GM12891 (cell line): ENCODE data around the gene PHF23.

Experiments
- DNase-seq: peaks from one replicate; pipeline ENCODE4 v3.0.0; 2011; ENCODE audit warnings: low spot score; ENCODE audit not compliant: insufficient read length
- FAIRE-seq: peaks from 2 replicates; lab custom pipeline; 2011; peaks lifted over from hg19 to GRCh38; lab: Jason Lieb, UNC
- PAX5 ChIP-seq: IDR thresholded peaks from 2 replicates; pipeline ENCODE4 v1.6.1; 2011; ENCODE audit warnings: low read length, moderate library complexity, mild to moderate bottlenecking; ENCODE audit not compliant: insufficient read depth, severe bottlenecking
- POLR2A ChIP-seq: IDR thresholded peaks from 2 replicates; pipeline ENCODE4 v1.6.1; 2011; ENCODE audit warnings: low read depth, low read length, control low read depth
- POLR2AphosphoS5 ChIP-seq: IDR thresholded peaks from 2 replicates; pipeline ENCODE4 v1.6.1; 2011; ENCODE audit warnings: low read depth, low read length, control low read depth
- POU2F2 ChIP-seq: IDR thresholded peaks from 2 replicates; pipeline ENCODE4 v1.6.1; 2011; ENCODE audit warnings: low read depth, mild to moderate bottlenecking, control low read depth, low read length, moderate library complexity
- SPI1 ChIP-seq: IDR thresholded peaks from 2 replicates; pipeline ENCODE4 v1.6.1; 2011; ENCODE audit warnings: low read depth, low read length, control low read depth
- TAF1 ChIP-seq: IDR thresholded peaks from 2 replicates; pipeline ENCODE4 v1.6.1; 2011; ENCODE audit warnings: low read depth, low read length, control low read depth

Gene PHF23

DNA sequence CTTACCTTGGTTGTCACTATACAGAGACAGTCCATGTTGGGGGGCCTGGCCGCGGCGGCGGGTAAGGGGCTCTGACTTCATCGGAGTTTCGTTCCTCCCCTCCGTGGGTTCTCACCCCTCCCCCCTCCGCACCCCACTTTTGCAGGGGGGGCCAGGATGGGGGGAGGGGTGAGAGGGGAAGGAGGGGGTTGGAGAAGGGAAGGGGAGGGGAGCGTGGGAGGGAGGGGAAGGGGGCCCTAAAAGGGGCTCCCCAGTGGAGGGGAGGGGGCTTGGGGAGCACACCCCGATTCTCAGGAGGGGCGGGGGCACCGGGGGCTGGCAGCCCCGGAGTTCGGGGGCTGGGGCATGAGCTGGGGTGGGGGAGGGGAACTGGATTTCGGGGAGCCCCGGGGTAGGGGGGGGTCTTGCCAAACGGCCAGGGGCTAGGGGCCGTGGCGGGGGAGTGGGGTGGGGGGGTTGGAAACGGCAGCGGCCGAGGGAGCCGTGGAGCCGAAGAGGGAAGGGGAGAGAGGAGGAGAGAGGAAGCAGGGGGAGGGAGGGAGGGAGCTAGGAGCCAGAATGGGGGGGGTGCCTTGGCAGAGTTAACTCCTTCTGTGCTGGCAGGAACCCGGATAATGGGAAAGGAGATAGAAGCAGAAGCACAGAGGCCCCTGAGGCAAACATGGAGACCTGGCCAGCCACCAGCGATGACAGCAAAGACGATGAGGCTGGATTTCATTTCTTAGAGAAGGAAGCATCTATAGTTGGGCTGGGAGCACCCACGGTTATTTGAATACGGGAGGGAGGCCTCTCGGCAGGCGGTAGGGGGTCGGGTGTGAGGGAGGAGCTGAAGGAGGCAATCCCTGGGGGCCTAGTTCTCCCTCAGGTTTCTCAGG lies 21.9 kb downstream of the PHF23 start:
- FAIRE-seq (peak; percentile 52), DNase-seq (no peak)
- peak; percentile 33 for TF ChIP-seq TAF1
- no peak for TF ChIP-seq POLR2A
- no peak for TF ChIP-seq PAX5
- no peak for TF ChIP-seq POLR2AphosphoS5

DNA sequence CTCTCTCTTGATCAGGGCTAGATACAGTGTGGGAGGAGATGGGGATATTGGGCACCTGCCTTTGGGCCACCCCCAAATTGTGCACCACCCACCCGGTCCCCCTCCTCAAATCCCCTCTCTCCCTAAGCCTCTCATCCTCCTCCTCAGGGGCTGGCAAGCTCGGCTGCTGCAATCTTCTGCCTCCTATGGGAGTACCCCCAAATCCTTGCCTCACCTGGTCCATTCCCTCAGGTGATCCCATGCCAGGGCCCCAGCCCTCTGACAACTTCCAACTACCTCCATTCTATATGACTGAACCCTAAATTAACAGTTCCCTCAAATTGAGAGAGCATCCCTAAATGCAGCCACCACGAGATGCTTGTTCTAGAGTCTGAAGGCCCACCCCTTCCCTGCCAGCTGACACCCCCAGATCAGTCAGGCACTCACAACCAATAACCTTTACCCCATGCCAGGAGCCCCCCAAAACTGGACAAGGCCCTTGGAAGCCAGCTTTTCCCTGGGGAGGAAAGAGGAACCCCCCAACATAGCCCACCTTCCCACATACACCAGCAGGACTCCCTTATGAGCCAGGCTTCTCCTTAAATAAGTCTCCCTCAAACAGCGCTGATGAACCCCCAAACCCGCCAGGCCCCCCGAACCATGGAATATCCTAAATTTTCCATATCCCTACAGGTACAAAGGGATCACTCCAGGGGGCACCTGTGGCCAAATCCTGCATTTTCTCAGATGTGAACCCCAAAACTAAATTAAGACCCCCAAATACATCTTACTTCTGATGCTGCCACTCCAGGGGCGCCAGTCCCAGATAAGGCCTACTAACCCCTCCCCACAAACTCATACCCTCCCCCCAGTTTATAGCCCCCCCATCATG lies 22.8 kb downstream of the PHF23 start:
- peak; percentile 9 for FAIRE-seq
- no peak for DNase-seq
- TF ChIP-seq PAX5 (no peak), SPI1 (no peak), TAF1 (no peak), POLR2A (no peak)

GRCh38 chr17:7215652-7216180 lies 23.5 kb downstream of the PHF23 start:
- FAIRE-seq (peak; percentile 75), DNase-seq (no peak)
- TF ChIP-seq TAF1, result no peak
- TF ChIP-seq POLR2AphosphoS5, result no peak
- no peak for TF ChIP-seq SPI1
- no peak for TF ChIP-seq POU2F2
- TF ChIP-seq POLR2A, result no peak
- TF ChIP-seq PAX5, result no peak

DNA sequence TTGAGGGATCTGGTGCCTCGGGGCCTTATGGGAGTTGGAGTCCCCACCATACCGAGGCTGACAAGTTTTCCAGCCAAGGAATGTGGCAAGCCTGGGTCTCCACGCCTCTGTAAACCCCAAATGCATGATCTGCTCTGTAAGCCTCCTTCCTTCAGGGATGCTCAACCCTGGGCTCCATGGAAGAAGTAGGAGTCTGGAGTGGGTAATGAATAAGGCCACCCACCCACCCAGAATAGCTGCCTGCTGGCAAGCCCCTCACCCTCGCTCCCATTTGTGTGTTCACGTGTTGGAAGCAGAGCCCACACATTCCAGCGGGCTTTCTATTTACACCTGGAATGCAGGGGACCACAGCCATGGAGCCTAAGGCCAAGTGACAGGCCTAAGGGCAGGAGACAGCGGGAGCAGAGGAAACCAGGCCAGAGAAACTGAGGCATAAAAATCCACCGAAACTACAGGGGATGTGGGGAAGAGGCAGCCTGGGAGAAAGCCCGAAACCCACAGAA lies 24.1 kb downstream of the PHF23 start:
- TF ChIP-seq PAX5 (no peak), POLR2AphosphoS5 (no peak), POLR2A (no peak), POU2F2 (no peak), SPI1 (no peak), TAF1 (no peak)
- DNase-seq (no peak), FAIRE-seq (no peak)

- DNase-seq (peak; percentile 96), FAIRE-seq (peak; percentile 100)
- TF ChIP-seq PAX5 (no peak), POU2F2 (peak; percentile 31; the same call in 1 of the 2 replicates), TAF1 (no peak), SPI1 (0 out of 2 replicates have a peak, but pooled peaks have one; percentile 15), POLR2AphosphoS5 (no peak), POLR2A (no peak)
Measured at GRCh38 chr17:7214300-7215135, 24.7 kb downstream of the PHF23 start.

GRCh38 chr17:7213895-7214299 lies 25.4 kb downstream of the PHF23 start:
- TF ChIP-seq PAX5 (no peak), POLR2A (no peak), POLR2AphosphoS5 (no peak)
- FAIRE-seq, result no peak

DNA sequence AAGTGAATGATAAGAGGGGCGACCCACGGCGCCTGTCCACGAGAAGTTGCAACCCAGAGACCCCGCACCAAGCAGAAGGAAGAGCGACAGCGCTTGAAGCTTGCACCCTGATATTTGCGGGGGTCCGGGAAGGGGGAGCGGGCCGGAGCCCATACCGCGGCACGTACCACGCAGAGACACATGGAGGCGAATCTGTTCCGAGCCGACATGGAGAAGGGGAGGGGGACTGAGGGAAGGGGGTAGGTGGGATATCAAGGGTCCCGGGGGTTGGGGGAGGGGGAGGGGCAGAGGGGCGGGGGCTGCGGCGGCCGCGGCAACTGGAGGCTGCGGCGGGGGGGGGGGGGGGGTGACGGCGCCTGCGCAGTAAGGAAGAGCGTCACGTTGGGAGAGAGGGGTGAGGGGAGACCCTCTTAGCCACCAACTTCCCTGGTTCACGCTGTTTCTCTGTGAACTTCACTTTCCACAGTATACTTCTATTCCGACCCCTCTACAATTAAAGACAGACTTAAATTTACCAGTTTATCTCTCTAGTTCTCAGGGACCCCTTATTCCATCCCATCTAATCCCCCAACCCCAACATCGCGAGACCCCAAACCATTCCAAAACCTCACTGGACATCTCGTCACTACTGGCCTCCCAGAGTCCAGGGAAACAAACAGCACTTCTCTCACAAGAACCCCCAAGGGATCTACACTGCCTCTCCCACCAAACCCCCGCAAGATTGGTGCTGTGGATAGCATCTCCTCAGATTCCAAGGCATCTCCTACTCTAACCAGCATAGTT lies 27.6 kb downstream of the PHF23 start:
- FAIRE-seq (no peak), DNase-seq (no peak)
- no peak for TF ChIP-seq POLR2A
- TF ChIP-seq TAF1, result no peak
- no peak for TF ChIP-seq PAX5
- TF ChIP-seq POLR2AphosphoS5, result no peak
- no peak for TF ChIP-seq POU2F2
- no peak for TF ChIP-seq SPI1

More at GRCh38 chr17:7213895-7214299, 25.4 kb downstream of the PHF23 start:
- no peak for DNase-seq

DNA sequence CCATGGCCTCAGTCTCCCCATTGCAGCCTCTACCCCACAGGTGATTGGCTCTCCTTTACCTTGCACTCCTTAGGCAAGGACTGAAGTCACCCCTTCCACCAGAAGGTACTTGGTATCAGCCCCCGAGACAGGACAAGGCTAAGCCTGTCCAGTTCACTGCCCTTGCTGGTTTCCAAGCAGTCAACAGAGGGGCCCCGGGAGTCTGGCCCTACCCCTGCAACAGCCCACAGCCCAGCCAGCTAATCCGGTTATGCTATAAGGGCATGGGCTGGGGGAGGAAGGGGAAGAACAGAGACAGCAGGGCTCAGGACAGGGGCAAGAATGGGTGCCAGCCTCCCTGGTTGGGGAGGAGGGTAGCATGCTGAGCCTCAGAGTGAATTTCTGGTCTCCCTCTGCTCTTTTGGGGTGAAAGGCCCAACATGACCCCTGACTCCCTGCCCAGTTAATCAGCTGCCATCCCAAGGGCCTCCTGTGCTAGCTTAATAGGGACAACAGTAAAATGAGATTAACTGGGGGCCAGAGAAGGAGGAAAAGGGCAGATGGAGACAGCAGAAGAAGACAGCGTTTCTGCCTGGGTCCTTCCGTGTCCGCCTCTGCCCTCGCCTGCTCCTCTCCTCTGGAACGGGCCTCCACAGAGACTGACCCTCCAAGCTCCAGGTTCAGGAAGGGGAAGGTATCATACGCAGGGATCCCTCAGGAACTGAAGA lies 30.4 kb downstream of the PHF23 start:
- TF ChIP-seq TAF1 (no peak), POLR2A (no peak), POU2F2 (no peak), POLR2AphosphoS5 (no peak)
- FAIRE-seq, result no peak
- no peak for DNase-seq
